HEK293 (cell line): ENCODE results near the gene ETF1.

Experiments
- CTCF ChIA-PET: fragments of 350-600 bp; formaldehyde crosslinking; extraction: SDS; loops from one replicate; lab custom pipeline; 2021; ENCODE audit warnings: antibody characterized with exemption; lab: Yijun Ruan, JAX
- POLR2A ChIA-PET: fragments of 300-600 bp; formaldehyde crosslinking; extraction: SDS; loops from one replicate; lab custom pipeline; 2020; ENCODE audit warnings: antibody characterized with exemption, inconsistent platforms; lab: Yijun Ruan, JAX
- H3K27ac ChIP-seq: fragments of 200-500 bp; sonication (Bioruptor generic); 2 replicates; pipeline ENCODE4 v1.5.1; 2014; ENCODE audit warnings: low read depth, low read length, control low read depth, inconsistent platforms; ENCODE audit errors: extremely low read depth
- H3K36me3 ChIP-seq, 2 experiments: fragments of 200-500 bp in 1 of 2; sonication (Bioruptor generic) in 1 of 2; 1 replicate in 1 of 2; 2 replicates in 1 of 2; pipeline ENCODE4 v1.5.1; 2014 to 2017; ENCODE audit warnings: inconsistent platforms in 2 of 2, low read length in 2 of 2; ENCODE audit not compliant: control insufficient read depth in 2 of 2, insufficient read depth in 1 of 2
- H3K4me1 ChIP-seq: fragments of 200-500 bp; sonication (Bioruptor generic); 2 replicates; pipeline ENCODE4 v1.5.1; 2014; ENCODE audit warnings: mild to moderate bottlenecking, low read length, inconsistent platforms; ENCODE audit not compliant: control insufficient read depth, insufficient read depth
- H3K4me3 ChIP-seq: 2 replicates; pipeline ENCODE4 v1.5.1; 2011; ENCODE audit warnings: low read depth, mild to moderate bottlenecking, control low read depth, low read length, moderate library complexity
- H3K9me3 ChIP-seq: fragments of 200-500 bp; sonication (Bioruptor generic); 2 replicates; pipeline ENCODE4 v1.5.1; 2014; ENCODE audit warnings: low read depth, low read length, inconsistent platforms; ENCODE audit not compliant: control insufficient read depth, insufficient read depth
- HOXC10 ChIP-seq: sonication (generic); formaldehyde crosslinking; IDR thresholded peaks from 2 replicates; pipeline ENCODE4 v1.8.1; 2023; ENCODE audit warnings: mild to moderate bottlenecking, missing genetic modification reagents
- IKZF3 ChIP-seq: fragments of 450-650 bp; IDR thresholded peaks from 2 replicates; pipeline ENCODE4 v1.5.0; 2018; ENCODE audit warnings: missing biosample characterization, mild to moderate bottlenecking, missing genetic modification characterization, moderate library complexity
- KLF7 ChIP-seq: fragments of 450-650 bp; formaldehyde crosslinking; IDR thresholded peaks from 2 replicates; pipeline ENCODE4 v1.5.1; 2016; ENCODE audit warnings: missing biosample characterization, missing genetic modification characterization, borderline replicate concordance
- MYNN ChIP-seq: fragments of 450-650 bp; formaldehyde crosslinking; IDR thresholded peaks from 2 replicates; pipeline ENCODE4 v1.5.1; 2016; ENCODE audit warnings: missing biosample characterization, missing genetic modification characterization, borderline replicate concordance
- PATZ1 ChIP-seq: fragments of 450-650 bp; formaldehyde crosslinking; IDR thresholded peaks from 2 replicates; pipeline ENCODE4 v1.5.1; 2016; ENCODE audit warnings: missing biosample characterization, missing genetic modification characterization
- SP3 ChIP-seq: fragments of 450-650 bp; formaldehyde crosslinking; IDR thresholded peaks from 2 replicates; pipeline ENCODE4 v1.5.1; 2016; ENCODE audit warnings: missing biosample characterization, missing genetic modification characterization
- ZBTB6 ChIP-seq: fragments of 450-650 bp; formaldehyde crosslinking; IDR thresholded peaks from 2 replicates; pipeline ENCODE4 v1.5.1; 2017; ENCODE audit warnings: missing biosample characterization, missing genetic modification characterization
- ZFP69B ChIP-seq: fragments of 450-650 bp; formaldehyde crosslinking; IDR thresholded peaks from 2 replicates; pipeline ENCODE4 v1.5.1; 2016; ENCODE audit warnings: missing biosample characterization, missing genetic modification characterization
- ZNF211 ChIP-seq: fragments of 450-650 bp; formaldehyde crosslinking; IDR thresholded peaks from 2 replicates; pipeline ENCODE4 v1.5.1; 2016; ENCODE audit warnings: low read depth, missing biosample characterization, missing genetic modification characterization
- ZNF335 ChIP-seq: fragments of 450-650 bp; formaldehyde crosslinking; conservative IDR thresholded peaks from 2 replicates; pipeline ENCODE4 v1.5.1; 2016; ENCODE audit warnings: missing biosample characterization, missing genetic modification characterization
- ZNF350 ChIP-seq: fragments of 450-650 bp; formaldehyde crosslinking; IDR thresholded peaks from 2 replicates; pipeline ENCODE4 v1.5.0; 2017; ENCODE audit warnings: missing biosample characterization, mild to moderate bottlenecking, missing genetic modification characterization
- ZNF354C ChIP-seq: fragments of 450-650 bp; formaldehyde crosslinking; IDR thresholded peaks from 2 replicates; pipeline ENCODE4 v1.5.1; 2016; ENCODE audit warnings: missing biosample characterization, missing genetic modification characterization, low read depth, borderline replicate concordance
- ZNF416 ChIP-seq: fragments of 450-650 bp; formaldehyde crosslinking; IDR thresholded peaks from 2 replicates; pipeline ENCODE4 v1.5.1; 2016; ENCODE audit warnings: missing biosample characterization, missing genetic modification characterization
- ZNF501 ChIP-seq: fragments of 450-650 bp; formaldehyde crosslinking; IDR thresholded peaks from 2 replicates; pipeline ENCODE4 v1.5.1; 2016; ENCODE audit warnings: missing biosample characterization, missing genetic modification characterization
- ZNF529 ChIP-seq: fragments of 450-650 bp; formaldehyde crosslinking; IDR thresholded peaks from 2 replicates; pipeline ENCODE4 v1.5.1; 2017; ENCODE audit warnings: missing genetic modification characterization, missing biosample characterization; ENCODE audit not compliant: insufficient replicate concordance
- ZNF658 ChIP-seq: fragments of 450-650 bp; formaldehyde crosslinking; IDR thresholded peaks from 2 replicates; pipeline ENCODE4; 2016; ENCODE audit warnings: missing biosample characterization, missing genetic modification characterization
- ZNF677 ChIP-seq: fragments of 450-650 bp; IDR thresholded peaks from 2 replicates; pipeline ENCODE4 v1.5.0; 2018; ENCODE audit warnings: missing biosample characterization, mild to moderate bottlenecking, missing genetic modification characterization, moderate library complexity
- ZNF701 ChIP-seq: fragments of 450-650 bp; formaldehyde crosslinking; IDR thresholded peaks from 2 replicates; pipeline ENCODE4 v1.5.1; 2016; ENCODE audit warnings: missing biosample characterization, missing genetic modification characterization
- ZNF704 ChIP-seq: fragments of 450-650 bp; formaldehyde crosslinking; IDR thresholded peaks from 2 replicates; pipeline ENCODE4 v1.5.1; 2016; ENCODE audit warnings: missing biosample characterization, missing genetic modification characterization
- ZNF776 ChIP-seq: fragments of 450-650 bp; formaldehyde crosslinking; IDR thresholded peaks from 2 replicates; pipeline ENCODE4 v1.5.0; 2017; ENCODE audit warnings: missing biosample characterization, missing genetic modification characterization, borderline replicate concordance
- ZNF837 ChIP-seq: fragments of 450-650 bp; formaldehyde crosslinking; IDR thresholded peaks from 2 replicates; pipeline ENCODE4 v1.5.1; 2016; ENCODE audit warnings: missing biosample characterization, missing genetic modification characterization
- ZNF843 ChIP-seq: fragments of 450-650 bp; formaldehyde crosslinking; IDR thresholded peaks from 2 replicates; pipeline ENCODE4 v1.5.1; 2016; ENCODE audit warnings: missing biosample characterization, missing genetic modification characterization
- ZXDB ChIP-seq: fragments of 450-650 bp; formaldehyde crosslinking; IDR thresholded peaks from 2 replicates; pipeline ENCODE4 v1.5.1; 2016; ENCODE audit warnings: missing biosample characterization, missing genetic modification characterization
- TF ChIP-seq, protein P1 (sequence below): fragments of 450-650 bp; formaldehyde crosslinking; IDR thresholded peaks from 2 replicates; pipeline ENCODE4 v1.5.1; 2016; ENCODE audit warnings: missing biosample characterization, missing genetic modification characterization
- TF ChIP-seq, protein P2 (sequence below): fragments of 450-650 bp; formaldehyde crosslinking; IDR thresholded peaks from 2 replicates; pipeline ENCODE4 v1.5.1; 2016; ENCODE audit warnings: missing biosample characterization, missing genetic modification characterization
- TF ChIP-seq, protein P3 (sequence below): fragments of 450-650 bp; formaldehyde crosslinking; IDR thresholded peaks from 2 replicates; pipeline ENCODE4 v1.5.1; 2016; ENCODE audit warnings: missing biosample characterization, missing genetic modification characterization, low read depth

ETF1 gene

GRCh38 chr5:138464388-138465260, 78.4 kb downstream of the ETF1 start:
- H3K9me3 ChIP-seq = no peaks in the 10 kb centered on the region
- H3K4me1 ChIP-seq = peaks cover 4% of the 10 kb centered on the region; the same call in 1 of the 2 replicates
- H3K27ac ChIP-seq = peak overlapping the region; percentile 94
- peak overlapping the region; percentile 88 for H3K4me3 ChIP-seq
- POLR2A ChIA-PET = interaction anchor here (0.9 to 3.4 kb wide), 20 partner anchors 9 to 809 kb away, joined by 3 to 25 read pairs (median 5); partner anchors contain the start of genes CDC23, CDC25C, ETF1 and FAM53C
- CTCF ChIA-PET = interaction anchor here (0.5 to 6.4 kb wide), 18 partner anchors 9 to 325 kb away, joined by 3 to 57 read pairs (median 4); partner anchors contain the start of gene REEP2
- H3K36me3 ChIP-seq = peaks cover 0 to 8% of the 10 kb centered on the region in 2 experiments; a peak in 1 of 3 replicates
- TF ChIP-seq ZNF335 (tag by site-specific recombination) = peak; percentile 96
- TF ChIP-seq ZFP69B (tag by site-specific recombination) = peak; percentile 91
- TF ChIP-seq ZNF658 (tag by site-specific recombination) = no peak
- TF ChIP-seq ZNF529 (tag by site-specific recombination) = no peak
- no peak for TF ChIP-seq ZNF354C
- TF ChIP-seq HOXC10 (CRISPR knock-in tag) = no peak
- no peak for TF ChIP-seq ZNF677 (tag by site-specific recombination)
- TF ChIP-seq PATZ1 (tag by site-specific recombination) = peak; percentile 99
- TF ChIP-seq ZNF701 (tag by site-specific recombination) = no peak
- no peak for TF ChIP-seq ZNF416 (tag by site-specific recombination)
- no peak for TF ChIP-seq ZNF350 (tag by site-specific recombination)
- TF ChIP-seq IKZF3 (tag by site-specific recombination) = peak; percentile 98
- no peak for TF ChIP-seq MYNN (tag by site-specific recombination)
- TF ChIP-seq SP3 (tag by site-specific recombination) = peak; percentile 70
- TF ChIP-seq ZBTB6 (tag by site-specific recombination) = peak; percentile 20
- no peak for TF ChIP-seq ZNF501 (tag by site-specific recombination)
- TF ChIP-seq ZNF704 (tag by site-specific recombination) = no peak
- TF ChIP-seq, protein P1, sequence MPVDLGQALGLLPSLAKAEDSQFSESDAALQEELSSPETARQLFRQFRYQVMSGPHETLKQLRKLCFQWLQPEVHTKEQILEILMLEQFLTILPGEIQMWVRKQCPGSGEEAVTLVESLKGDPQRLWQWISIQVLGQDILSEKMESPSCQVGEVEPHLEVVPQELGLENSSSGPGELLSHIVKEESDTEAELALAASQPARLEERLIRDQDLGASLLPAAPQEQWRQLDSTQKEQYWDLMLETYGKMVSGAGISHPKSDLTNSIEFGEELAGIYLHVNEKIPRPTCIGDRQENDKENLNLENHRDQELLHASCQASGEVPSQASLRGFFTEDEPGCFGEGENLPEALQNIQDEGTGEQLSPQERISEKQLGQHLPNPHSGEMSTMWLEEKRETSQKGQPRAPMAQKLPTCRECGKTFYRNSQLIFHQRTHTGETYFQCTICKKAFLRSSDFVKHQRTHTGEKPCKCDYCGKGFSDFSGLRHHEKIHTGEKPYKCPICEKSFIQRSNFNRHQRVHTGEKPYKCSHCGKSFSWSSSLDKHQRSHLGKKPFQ = no peak
- no peak for TF ChIP-seq ZNF776 (tag by site-specific recombination)
- peak; percentile 83; the same call in 1 of the 2 replicates for TF ChIP-seq KLF7 (tag by site-specific recombination)
- TF ChIP-seq ZNF837 (tag by site-specific recombination) = no peak
- TF ChIP-seq ZNF843 (tag by site-specific recombination) = no peak; the same call in 1 of the 2 replicates
- no peak for TF ChIP-seq ZNF211
- TF ChIP-seq, protein P2, sequence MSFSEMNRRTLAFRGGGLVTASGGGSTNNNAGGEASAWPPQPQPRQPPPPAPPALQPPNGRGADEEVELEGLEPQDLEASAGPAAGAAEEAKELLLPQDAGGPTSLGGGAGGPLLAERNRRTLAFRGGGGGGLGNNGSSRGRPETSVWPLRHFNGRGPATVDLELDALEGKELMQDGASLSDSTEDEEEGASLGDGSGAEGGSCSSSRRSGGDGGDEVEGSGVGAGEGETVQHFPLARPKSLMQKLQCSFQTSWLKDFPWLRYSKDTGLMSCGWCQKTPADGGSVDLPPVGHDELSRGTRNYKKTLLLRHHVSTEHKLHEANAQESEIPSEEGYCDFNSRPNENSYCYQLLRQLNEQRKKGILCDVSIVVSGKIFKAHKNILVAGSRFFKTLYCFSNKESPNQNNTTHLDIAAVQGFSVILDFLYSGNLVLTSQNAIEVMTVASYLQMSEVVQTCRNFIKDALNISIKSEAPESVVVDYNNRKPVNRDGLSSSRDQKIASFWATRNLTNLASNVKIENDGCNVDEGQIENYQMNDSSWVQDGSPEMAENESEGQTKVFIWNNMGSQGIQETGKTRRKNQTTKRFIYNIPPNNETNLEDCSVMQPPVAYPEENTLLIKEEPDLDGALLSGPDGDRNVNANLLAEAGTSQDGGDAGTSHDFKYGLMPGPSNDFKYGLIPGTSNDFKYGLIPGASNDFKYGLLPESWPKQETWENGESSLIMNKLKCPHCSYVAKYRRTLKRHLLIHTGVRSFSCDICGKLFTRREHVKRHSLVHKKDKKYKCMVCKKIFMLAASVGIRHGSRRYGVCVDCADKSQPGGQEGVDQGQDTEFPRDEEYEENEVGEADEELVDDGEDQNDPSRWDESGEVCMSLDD (tag by site-specific recombination) = peak; percentile 99
- peak; percentile 99 for TF ChIP-seq ZXDB (tag by site-specific recombination)
- TF ChIP-seq, protein P3, sequence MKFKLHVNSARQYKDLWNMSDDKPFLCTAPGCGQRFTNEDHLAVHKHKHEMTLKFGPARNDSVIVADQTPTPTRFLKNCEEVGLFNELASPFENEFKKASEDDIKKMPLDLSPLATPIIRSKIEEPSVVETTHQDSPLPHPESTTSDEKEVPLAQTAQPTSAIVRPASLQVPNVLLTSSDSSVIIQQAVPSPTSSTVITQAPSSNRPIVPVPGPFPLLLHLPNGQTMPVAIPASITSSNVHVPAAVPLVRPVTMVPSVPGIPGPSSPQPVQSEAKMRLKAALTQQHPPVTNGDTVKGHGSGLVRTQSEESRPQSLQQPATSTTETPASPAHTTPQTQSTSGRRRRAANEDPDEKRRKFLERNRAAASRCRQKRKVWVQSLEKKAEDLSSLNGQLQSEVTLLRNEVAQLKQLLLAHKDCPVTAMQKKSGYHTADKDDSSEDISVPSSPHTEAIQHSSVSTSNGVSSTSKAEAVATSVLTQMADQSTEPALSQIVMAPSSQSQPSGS (tag by site-specific recombination) = no peak
